K562 (cell line): ENCODE measurements around the gene CTSK. TPM values are rescaled to one million over a fixed set of nuclear protein-coding genes. Genes with fewer than 3 reads are reported as not detected.

ENCODE experiments used
- CHD1 ChIP-seq: fragments of 200-600 bp; sonication (generic); IDR thresholded peaks from one replicate; pipeline ENCODE4 v1.6.1; 2012; ENCODE audit warnings: mild to moderate bottlenecking, moderate library complexity, low read length, inconsistent platforms
- FOXA1 ChIP-seq: fragments of 450-650 bp; IDR thresholded peaks from 2 replicates; pipeline ENCODE4 v1.6.1; 2016; ENCODE audit warnings: mild to moderate bottlenecking, borderline replicate concordance
- GTF2F1 ChIP-seq: IDR thresholded peaks from 2 replicates; pipeline ENCODE4 v1.6.1; 2011; ENCODE audit warnings: low read depth, low read length, improper control_type of control experiment
- HEY1 ChIP-seq: fragments of 250-450 bp; sonication (Bioruptor Pico); IDR thresholded peaks from 2 replicates; pipeline ENCODE4 v1.5.0; 2020; ENCODE audit warnings: mild to moderate bottlenecking, moderate library complexity, borderline replicate concordance
- HNRNPK ChIP-seq: fragments of 200-400 bp; formaldehyde crosslinking; IDR thresholded peaks from one replicate; pipeline ENCODE4 v1.6.1; 2018; ENCODE audit warnings: mild to moderate bottlenecking, low read depth, low read length; ENCODE audit not compliant: poor library complexity, severe bottlenecking
- KDM1A ChIP-seq, 2 experiments: fragments of 450-650 bp; IDR thresholded peaks; 2 replicates each; pipeline ENCODE4 v1.6.1; 2016; ENCODE audit warnings: mild to moderate bottlenecking in 2 of 2
- MYNN ChIP-seq, 2 experiments: sonication (generic); formaldehyde crosslinking in 1 of 2; IDR thresholded peaks; 2 replicates each; pipeline versions ENCODE4 v1.5.0 to v1.6.1; 2016 to 2020; ENCODE audit warnings: antibody characterized with exemption in 1 of 2, missing genetic modification reagents in 1 of 2
- SMARCA5 ChIP-seq: fragments of 450-650 bp; IDR thresholded peaks from 2 replicates; pipeline ENCODE4 v1.6.1; 2016
- TEAD1 ChIP-seq, 2 experiments: fragments of 450-650 bp in 1 of 2; sonication (generic) in 1 of 2; formaldehyde crosslinking; IDR thresholded peaks; 2 replicates each; pipeline versions ENCODE4 v1.4.0 to v1.8.0; 2020 to 2022; ENCODE audit warnings: mild to moderate bottlenecking in 2 of 2, missing genetic modification reagents in 1 of 2
- ZNF407 ChIP-seq: fragments of 450-650 bp; IDR thresholded peaks from 2 replicates; pipeline ENCODE4 v1.6.1; 2016; ENCODE audit warnings: low read depth
- ZNF41 ChIP-seq: fragments of 250-450 bp; sonication (Bioruptor Pico); conservative IDR thresholded peaks from 2 replicates; pipeline ENCODE4 v1.4.0; 2020; ENCODE audit warnings: mild to moderate bottlenecking
- ZNF57 ChIP-seq: fragments of 450-650 bp; formaldehyde crosslinking; IDR thresholded peaks from 2 replicates; pipeline ENCODE4 v1.4.0; 2020; ENCODE audit warnings: mild to moderate bottlenecking, moderate library complexity
- ZNF766 ChIP-seq: fragments of 200-800 bp; sonication (Bioruptor generic); conservative IDR thresholded peaks from 2 replicates; pipeline ENCODE4 v1.6.1; 2016; ENCODE audit warnings: missing genetic modification characterization, missing compliant biosample characterization
- polyA plus RNA-seq, 8 experiments: library from polyadenylated mRNA; depleted of rRNA in 4 of 8; stranded (reverse) in 5 of 8; unstranded in 3 of 8; fragments of >200 nt; fragmentation: Nextera tagmentation in 2 of 8; fragmentation: Illumina TruSeq in 1 of 8; extraction: Ambion mirVana in 2 of 8; extraction: Trizol in 1 of 8; gene quantifications; 2 replicates each; pipeline versions ENCODE4 v1.2.1 to v1.2.3, GENCODE V29; 2011 to 2014; ENCODE audit warnings: inconsistent platforms in 1 of 8, missing spikeins in 1 of 8
- total RNA-seq, 7 experiments: library from RNA; depleted of rRNA in 6 of 7; stranded (reverse); fragments of >200 nt in 6 of 7; fragmentation: Illumina TruSeq in 2 of 7; extraction: Trizol in 2 of 7; gene quantifications; 2 replicates each; pipeline versions ENCODE4 v1.2.1 to v1.2.3, GENCODE V29; 2011 to 2021; ENCODE audit warnings: low replicate concordance in 1 of 7
- TF ChIP-seq, protein P1 (sequence below): fragments of 200-800 bp; sonication (Bioruptor generic); IDR thresholded peaks from 2 replicates; pipeline ENCODE4 v1.6.1; 2017; ENCODE audit warnings: missing genetic modification characterization, missing compliant biosample characterization

The CTSK gene
- total and polyA plus RNA-seq, 9 of the 15 experiments (the other 6 are each of a cell fraction or from before 2014, with no cell fraction given): 0.84 to 2.5 (median 1.3) TPM

DNA sequence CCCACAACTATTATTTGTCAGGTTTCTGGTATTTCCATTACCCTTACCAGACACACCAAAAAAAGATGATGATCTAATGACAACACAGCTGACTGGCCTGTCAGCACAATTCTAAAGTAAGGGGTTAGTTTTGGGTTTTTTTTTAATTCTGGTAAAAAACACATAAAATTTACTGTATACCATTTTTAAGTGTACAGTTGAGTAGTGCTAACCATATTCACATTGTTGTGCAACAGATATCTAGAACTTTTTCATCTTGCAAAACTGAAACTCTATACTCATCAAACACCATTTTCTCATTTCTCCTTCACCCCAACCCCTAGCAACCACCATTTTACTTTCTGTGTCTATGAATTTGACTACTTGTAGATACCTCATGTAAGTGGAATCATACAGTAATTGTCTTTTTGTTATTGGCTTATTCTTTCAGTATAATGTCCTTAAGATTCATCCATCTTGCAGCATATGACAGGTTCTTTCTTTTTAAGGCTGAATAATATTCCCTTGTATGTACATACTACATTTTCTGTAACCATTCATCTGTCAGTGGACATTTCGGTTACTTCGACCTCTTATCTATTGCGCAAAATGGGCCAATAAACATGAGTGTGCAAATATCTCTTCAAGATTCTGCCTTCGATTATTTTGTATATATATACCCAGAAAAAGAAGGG is 38.5 kb upstream of the CTSK start (continued):
- TF ChIP-seq ZNF407: no peak
- TF ChIP-seq KDM1A (IDR thresholded peaks at IDR 0.05): no peak
- TF ChIP-seq FOXA1: no peak
- no peak for TF ChIP-seq HNRNPK
- TF ChIP-seq, protein P1, sequence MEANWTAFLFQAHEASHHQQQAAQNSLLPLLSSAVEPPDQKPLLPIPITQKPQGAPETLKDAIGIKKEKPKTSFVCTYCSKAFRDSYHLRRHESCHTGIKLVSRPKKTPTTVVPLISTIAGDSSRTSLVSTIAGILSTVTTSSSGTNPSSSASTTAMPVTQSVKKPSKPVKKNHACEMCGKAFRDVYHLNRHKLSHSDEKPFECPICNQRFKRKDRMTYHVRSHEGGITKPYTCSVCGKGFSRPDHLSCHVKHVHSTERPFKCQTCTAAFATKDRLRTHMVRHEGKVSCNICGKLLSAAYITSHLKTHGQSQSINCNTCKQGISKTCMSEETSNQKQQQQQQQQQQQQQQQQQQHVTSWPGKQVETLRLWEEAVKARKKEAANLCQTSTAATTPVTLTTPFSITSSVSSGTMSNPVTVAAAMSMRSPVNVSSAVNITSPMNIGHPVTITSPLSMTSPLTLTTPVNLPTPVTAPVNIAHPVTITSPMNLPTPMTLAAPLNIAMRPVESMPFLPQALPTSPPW (CRISPR knock-in tag): peak; percentile 39
- no peak for TF ChIP-seq ZNF766 (CRISPR knock-in tag)
- no peak for TF ChIP-seq ZNF57 (CRISPR knock-in tag)
- TF ChIP-seq CHD1: no peak
- no peak for TF ChIP-seq SMARCA5
- TF ChIP-seq GTF2F1: no peak
- no peak for TF ChIP-seq HEY1 (CRISPR knock-in tag)
- no peak for TF ChIP-seq ZNF41 (CRISPR knock-in tag)
- TF ChIP-seq MYNN (IDR thresholded peaks at IDR 0.05): no peak
- TF ChIP-seq MYNN (CRISPR knock-in tag; IDR thresholded peaks at IDR 0.05): no peak
- no peak for TF ChIP-seq TEAD1 (CRISPR knock-in tag; IDR thresholded peaks at IDR 0.05)
